ENCODE results near the gene PHPT1.
"Not testable (repeated sequence)": the region's sequence is repeated elsewhere in the genome, so short reads cannot be mapped to it uniquely, and the experiment has no call there.

PHPT1 gene

DNA sequence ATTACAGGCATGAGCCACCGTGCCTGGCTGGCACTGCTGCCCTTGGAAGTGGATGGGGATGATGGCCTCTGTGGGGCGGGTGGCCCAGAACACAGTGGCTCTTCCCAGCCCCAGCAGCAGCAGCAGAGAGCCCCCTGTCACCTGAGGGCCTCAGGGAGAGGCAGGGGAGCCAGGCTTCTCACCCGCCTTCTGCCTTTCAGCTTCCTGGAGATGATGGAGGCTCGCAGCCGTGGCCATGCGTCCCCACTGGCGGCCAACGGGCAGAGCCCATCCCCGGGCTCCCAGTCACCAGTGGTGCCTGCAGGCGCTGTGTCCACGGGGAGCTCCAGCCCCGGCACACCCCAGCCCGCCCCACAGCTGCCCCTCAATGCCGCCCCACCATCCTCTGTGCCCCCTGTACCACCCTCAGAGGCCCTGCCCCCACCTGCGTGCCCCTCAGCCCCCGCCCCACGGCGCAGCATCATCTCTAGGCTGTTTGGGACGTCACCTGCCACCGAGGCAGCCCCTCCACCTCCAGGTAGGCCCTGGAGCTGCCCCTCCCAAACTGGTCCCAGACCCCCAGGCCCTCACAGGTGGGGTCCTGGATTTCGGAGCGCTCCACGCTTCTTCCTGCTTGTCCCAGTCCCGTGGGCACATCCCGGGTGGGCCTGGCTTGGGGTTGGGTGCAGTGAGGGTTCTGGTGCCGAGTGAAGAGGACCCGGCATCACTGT, 11.9 kb upstream of the PHPT1 start:
- no peak for DNase-seq (ENCODE audit: low spot score)

DNA sequence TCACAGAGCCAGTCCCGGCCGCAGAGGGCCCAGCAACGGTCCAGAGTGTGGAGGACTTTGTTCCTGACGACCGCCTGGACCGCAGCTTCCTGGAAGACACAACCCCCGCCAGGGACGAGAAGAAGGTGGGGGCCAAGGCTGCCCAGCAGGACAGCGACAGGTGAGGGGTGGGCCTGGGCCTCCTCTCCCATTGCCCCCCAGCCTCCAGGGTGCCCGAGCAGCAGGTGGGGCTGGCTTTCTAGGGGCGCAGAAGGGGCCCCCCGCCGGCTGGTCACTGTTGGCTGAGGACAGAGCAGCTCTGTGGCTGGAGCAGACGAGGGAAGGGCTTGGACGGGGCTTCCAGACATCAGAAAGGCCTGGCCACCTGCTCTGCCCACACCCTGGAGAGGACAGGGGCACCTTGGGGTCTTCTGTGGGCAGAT, 11.3 kb upstream of the PHPT1 start:
- DNase-seq (ENCODE audit: low spot score) = not testable (repeated sequence)

DNA sequence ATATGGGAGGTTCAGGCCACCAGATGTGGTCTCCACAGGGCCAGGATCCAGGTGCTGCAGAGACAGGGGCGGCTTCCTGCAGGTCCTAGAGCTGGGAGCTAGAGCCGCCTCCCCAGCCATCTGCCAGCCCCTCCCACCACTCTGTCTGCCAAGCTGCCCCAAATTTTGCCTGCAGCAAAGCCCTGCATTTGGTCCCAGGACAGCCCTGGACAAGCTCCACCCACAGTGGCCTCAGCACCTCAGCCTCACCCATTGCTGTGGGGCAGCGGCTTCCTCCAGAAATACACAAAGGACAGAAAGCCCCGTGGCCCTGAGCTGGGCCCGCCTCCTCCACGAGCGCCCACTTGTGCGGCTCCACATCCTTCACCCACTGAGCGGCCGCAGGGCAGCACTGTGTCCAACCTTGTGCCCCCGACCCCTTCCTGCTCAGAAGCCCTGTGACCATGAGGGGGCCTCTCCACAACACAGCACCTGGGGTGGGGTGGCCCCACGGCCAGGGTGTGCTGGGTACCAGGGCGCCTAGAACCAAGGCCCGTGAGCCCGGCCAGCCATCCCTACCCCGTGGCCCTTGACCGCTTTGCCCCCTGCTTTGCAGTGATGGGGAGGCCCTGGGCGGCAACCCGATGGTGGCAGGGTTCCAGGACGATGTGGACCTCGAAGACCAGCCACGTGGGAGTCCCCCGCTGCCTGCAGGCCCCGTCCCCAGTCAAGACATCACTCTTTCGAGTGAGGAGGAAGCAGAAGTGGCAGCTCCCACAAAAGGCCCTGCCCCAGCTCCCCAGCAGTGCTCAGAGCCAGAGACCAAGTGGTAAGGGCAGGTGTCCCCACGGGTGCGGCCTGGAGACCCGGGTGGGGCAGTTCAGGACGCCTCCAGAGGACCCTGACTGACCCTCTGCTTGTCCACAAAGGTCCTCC, 10.6 kb upstream of the PHPT1 start:
- no peak for DNase-seq (ENCODE audit: low spot score)

DNA sequence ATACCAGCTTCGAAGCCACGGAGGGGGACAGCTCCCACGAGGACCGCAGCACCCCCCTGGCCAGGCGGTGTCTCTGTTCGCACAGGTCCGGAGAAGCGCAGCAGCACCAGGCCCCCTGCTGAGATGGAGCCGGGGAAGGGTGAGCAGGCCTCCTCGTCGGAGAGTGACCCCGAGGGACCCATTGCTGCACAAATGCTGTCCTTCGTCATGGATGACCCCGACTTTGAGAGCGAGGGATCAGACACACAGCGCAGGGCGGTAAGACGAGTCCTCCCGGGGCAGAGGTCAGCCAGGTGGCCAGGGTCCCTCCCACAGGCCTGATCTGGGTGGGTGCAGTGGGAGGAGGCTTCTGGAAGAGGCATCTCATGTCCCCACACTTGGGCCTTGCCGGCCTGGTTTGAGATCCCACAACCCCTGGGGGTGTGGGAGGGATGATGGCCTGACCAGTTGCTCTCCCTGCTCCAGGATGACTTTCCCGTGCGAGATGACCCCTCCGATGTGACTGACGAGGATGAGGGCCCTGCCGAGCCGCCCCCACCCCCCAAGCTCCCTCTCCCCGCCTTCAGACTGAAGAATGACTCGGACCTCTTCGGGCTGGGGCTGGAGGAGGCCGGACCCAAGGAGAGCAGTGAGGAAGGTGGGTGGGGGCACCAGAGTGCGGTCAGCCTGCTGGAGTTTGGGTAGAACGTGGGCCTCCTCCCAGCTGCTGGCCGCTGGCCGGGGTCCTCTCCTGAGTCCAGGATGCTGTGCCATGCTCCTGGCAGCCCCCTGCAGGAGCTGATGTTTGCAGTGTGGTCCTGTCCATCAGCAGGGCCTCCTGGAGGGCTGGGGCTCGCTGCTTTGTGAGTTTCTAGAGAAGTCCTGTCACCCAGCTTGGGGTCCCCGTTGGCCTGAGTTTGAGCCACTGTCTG, 9.7 kb upstream of the PHPT1 start:
- DNase-seq (ENCODE audit: low spot score) = no peak

DNA sequence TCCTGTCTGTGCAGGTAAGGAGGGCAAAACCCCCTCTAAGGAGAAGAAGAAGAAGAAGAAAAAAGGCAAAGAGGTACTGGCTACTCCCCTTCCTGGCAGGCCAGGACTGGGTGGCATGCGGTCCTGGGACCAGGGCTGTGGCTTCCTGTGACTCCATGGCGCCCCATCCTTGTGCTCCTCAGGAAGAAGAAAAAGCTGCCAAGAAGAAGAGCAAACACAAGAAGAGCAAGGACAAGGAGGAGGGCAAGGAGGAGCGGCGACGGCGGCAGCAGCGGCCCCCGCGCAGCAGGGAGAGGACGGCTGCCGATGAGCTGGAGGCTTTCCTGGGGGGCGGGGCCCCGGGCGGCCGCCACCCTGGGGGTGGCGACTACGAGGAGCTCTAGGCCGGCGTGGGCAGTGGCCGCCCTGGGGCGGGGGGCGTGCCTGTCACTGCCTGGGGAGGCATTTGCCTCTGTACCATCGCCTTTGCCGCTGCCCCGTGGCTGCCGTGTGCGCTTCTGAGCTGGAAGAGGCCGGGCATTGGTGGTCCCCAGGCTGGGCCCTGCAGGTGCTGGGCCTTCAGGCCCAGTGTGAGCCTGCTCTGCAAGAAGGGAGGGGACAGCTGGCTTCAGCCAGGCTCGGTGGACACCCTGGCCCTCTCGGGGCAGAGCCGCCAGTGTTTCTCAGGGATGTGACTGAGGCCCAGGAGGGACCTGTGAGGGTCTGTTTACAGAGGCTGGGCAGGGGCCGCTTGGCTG, 8.9 kb upstream of the PHPT1 start:
- DNase-seq (ENCODE audit: low spot score) = no peak

DNA sequence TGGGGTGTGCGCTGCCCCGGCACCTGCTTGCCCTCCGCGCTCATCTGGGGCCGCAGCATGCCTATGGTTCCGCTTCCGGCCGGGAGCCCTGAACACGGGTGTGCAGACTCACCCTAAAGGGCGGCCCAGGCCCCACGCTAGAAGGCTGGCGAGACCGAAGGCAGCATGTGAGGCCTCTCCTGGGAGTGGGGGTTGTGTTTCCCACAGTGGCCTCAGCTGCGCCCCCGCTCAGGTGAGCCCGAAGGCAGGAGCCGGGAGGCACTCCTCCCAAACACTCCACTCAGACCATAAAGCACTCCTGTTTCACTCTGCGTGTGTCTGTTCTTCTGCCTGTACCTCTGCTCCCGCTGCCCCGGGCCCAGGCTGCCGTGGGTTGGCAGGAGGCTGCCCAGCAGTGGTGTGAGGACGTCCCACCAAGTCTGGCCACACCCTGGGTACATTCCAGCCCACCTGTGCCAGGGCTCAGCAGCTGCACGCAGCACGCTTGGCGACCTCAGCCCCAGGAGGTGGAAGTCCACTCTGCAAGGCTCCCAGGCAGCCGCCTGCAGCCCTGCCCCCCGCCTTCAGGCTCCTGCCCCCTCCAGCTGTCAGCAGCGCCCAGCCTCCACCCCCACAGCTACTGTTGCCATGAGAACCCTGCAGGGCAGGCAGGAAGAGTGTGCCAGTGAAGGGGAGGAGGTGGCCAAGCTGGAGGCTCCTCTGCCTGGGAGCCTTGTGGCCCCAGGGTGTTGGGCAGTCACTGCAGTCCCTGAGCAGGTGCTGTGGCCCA, 8.1 kb upstream of the PHPT1 start:
- DNase-seq (ENCODE audit: low spot score) = no peak

DNA sequence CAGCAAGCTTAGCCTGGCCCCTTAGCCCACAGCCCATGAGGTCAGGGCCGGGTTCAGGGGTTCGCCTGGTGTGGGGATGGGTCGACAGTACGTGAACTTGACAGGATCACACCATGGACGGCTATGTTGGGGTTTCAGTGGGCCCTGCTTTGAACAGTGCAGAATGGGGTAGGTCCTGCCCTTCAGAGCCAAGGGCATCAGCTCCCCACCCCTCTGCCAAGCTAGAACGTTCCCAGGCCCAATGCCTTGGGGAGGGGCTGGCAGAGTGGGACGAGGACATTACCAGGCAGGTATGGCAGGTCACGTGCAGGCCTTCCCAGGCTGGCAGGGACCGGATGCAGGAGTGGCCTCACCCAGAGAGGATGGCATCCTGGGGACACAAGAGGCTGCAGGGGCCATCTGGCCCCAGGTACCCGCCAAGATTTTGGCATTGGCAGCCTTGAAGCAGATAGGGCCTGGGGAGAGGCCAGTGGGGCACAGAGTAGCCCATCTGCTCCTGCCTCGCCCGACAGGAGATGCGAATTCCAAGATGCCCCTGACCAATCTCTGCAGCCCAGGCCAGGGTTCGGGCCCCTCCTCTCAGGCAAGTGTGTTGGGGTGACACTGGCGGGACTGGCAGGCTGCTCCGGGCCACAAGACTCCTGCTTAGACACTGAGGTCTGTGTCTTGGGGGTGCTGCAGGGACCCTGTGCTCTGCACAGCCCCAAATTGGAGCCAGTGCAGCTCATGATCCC, 7.4 kb upstream of the PHPT1 start:
- not testable (repeated sequence) for DNase-seq (ENCODE audit: low spot score)

DNA sequence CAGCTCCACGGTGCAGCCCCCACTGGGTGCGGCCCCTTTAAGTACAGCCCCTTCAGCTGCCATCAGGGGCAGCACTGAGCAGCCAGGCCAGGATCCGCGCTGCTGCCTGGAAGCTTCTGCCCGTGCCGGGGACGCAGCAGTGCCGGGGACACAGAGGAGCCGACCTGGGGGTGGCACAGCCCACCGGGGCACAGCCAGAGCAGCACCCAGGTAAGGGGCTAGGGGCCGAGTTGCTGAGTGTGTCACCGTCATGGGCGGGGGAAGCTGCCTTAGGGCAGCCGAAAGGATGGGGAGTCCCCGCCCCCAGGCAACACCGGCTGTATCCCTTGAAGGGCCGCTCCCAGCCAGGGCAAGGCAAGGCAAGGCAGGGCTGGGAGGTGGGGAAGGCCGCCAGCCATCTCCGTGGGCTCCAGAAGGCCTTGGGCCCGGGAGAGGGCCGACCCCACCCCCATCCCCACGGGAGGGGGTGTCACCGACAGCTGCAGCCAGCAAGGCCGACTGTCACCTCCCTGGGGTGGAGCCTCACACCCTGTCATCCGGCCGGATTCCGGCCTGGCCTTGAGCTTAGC, 6.7 kb upstream of the PHPT1 start, which contains the start of gene AJM1:
Gene AJM1, plus strand, starts transcription at position 99 of the 569 bp plus-strand sequence. CDS start 1,937 bp downstream, outside the sequence.
- peak; percentile 55 for DNase-seq (ENCODE audit: low spot score)

DNA sequence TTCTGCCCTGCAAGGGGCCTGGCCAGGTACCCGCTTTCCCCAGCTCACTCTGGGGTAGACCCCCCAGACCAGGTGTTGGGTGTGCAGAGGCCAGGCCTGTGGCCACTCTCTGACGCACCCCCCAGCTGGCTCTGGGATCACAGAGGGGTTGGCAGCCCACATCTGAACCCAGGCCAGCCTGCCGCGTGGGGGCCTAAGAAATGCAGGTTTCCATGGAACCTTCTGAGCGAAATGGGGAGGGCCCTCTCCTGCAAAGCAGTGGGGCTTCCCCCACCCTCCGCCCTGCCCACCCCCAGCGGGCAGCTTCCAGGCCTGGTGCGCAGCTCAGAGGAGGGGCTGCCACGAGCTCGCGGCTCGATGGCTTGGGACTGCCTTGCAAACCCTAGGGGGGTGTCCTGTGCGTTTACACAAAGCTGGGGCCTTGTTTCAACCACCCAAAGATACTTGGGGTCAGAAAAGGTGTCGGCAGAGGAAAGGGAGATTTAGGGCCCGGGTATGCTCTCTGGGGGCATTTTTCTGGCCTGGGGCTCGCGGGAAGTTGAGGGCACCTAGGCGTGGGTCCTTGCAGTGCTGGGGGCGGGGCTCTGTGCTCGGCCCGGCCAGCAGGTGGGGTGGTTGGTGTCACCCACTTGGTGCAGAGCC, 5.9 kb upstream of the PHPT1 start:
- DNase-seq (ENCODE audit: low spot score) = not testable (repeated sequence)

DNA sequence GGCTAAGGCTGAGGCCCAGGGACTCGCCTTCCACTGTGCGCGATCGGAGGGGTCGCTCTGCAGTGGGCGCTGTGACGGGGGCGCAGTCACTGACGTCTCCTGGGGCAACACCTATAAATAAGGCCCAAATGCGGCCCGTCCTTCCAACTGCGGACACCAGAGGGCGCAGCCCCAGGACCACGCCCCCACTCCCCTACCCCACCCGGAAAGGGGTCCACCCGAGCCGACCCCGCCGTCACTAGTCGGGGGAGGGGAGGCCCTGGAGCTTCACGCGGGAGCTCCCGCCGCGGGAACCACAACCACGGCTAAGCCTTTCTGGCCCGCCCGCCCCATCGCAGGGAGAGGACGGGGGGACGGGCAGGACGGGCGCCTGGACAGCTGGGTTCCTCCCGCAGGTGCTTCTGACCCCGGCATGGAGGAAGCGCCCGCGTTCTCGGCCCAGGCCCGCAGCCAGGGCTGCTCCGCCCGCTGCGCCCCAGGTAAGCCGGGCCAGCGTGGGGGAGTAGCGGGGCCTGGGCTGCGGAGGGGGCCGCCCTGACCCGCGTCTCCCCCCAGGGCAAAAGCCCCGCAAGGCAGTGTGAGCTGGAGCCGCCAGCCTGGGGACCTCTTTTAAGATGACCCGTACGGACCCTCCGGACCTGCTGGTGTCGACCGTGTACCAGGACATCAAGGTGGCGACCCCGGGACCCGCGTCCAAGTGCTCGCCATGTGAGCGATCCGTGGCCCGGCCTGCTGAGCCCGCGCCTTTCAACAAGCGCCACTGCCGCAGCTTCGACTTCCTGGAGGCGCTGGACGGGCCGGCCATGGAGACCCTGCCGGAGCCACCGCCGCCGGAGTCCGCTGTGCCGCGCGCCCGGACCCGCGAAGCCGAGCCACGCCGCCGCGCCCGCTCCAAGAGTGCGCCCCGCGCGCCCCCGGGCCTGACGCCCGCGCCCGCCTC, 5.1 kb upstream of the PHPT1 start:
- not testable (repeated sequence) for DNase-seq (ENCODE audit: low spot score)

DNA sequence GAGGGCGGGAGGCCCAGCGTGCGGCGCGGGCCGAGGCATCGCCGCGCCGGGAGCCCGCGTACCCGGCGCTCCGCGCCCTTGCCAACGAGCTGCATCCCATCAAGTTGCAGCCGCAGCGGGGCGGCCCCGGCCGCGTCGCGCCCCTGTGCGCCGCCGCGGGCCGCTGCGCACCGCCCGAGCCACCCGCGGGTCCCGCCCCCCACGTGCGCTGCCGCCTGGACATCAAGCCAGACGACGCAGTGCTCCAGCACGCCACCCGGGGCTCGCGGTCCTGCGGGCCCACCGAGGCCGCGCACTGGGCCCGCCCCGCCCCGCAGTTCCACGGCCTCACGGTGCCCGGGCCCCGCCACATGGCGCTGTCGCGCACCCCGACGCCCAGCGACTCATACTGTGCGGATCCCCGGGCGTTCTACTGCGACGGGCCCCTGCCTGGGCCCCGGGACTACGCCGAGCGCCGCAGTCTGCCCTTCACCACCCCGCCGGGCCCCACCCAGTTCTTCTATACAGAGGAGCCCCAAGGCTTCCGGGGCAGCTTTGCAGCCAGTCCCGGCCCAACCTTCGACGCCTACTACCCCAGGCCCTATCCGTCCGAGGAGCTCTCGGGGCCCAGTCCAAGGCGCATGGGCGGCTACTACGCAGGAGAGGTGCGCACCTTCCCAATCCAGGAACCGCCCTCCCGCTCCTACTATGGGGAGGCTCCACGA, 4.3 kb upstream of the PHPT1 start:
- no peak for DNase-seq (ENCODE audit: low spot score)

DNA sequence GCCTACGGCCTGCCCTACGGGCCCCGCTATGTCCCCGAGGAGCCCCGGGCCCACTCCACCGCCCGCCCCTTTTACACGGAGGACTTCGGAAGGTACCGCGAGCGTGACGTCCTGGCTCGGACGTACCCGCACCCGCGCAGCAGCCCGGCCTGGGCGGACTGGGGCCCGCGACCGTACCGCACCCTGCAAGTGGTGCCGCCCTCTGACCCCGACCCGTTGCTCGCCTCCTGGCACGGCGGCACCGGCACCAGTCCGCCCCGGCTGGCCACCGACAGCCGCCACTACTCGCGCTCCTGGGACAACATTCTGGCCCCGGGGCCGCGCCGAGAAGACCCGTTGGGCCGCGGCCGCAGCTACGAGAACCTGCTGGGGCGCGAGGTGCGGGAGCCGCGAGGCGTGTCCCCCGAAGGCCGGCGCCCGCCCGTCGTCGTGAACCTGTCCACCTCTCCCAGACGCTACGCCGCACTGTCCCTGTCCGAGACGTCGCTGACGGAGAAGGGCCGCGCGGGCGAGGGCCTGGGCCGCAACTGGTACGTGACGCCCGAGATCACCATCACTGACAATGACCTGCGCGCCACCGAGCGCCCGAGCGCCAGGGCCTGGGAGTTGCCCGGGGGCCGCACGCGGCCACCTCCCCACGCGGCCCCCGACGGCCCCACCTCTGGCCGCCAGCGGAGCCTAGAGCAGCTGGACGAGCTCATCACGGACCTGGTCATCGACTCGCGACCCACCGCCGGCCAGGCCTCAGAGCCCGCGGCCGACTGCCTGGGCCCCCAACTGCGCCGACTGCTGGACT, 3.5 kb upstream of the PHPT1 start:
- no peak for DNase-seq (ENCODE audit: low spot score)

DNA sequence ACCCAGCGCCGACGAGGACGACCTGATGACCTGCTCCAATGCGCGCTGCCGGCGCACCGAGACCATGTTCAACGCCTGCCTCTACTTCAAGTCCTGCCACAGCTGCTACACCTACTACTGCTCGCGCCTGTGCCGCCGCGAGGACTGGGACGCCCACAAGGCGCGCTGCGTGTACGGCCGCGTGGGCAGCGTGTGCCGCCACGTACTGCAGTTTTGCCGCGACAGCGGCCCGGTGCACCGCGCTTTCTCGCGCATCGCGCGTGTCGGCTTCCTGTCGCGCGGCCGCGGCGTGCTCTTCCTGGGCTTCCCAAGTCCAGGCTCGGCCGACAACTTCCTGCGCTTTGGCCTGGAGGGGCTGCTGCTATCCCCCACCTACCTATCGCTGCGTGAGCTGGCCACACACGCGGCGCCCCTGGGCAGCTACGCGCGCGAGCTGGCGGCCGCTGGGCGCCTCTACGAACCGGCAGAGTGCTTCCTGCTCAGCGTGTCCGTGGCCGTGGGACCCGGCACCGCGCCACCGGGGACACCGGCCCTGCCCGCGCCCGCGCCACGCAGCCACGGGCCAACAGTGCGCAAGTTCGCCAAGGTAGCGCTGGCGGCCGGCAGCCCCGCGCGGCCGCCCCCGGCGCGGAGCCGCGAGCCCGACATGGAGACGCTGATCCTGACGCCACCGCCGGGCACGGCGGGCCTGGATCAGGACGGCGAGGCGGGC, 2.7 kb upstream of the PHPT1 start:
- no peak for DNase-seq (ENCODE audit: low spot score)

DNA sequence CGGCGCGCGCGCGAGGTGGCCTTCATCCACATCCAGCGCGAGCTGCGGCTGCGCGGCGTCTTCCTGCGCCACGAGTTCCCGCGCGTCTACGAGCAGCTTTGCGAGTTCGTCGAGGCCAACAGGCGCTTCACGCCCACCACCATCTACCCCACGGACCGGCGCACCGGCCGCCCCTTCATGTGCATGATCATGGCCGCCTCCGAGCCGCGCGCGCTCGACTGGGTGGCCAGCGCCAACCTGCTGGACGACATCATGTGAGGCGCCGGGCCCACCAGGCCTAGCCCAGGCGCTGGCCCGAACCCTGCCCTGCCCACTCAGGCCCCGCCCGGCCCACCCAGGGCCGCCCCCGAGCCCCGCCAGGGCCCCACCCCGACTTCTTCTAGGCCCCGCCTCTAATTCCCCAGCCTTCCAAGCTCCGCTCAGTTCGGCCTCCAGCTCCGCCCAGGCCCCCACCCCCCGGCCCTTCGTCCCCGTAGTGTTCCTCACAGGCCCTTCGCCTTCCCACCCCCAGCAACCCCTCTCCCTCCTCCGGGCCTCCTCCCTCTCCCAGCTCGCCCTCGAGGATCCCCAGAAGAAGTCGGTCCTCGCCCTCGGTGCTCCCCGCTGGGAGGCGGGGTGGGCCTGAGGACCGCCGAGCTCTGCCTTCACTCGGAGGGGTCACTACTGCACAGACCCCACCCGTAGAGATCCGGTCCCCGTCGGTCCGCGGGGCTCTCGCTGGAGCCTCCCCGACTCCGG, 2.0 kb upstream of the PHPT1 start:
- no peak for DNase-seq (ENCODE audit: low spot score)

DNA sequence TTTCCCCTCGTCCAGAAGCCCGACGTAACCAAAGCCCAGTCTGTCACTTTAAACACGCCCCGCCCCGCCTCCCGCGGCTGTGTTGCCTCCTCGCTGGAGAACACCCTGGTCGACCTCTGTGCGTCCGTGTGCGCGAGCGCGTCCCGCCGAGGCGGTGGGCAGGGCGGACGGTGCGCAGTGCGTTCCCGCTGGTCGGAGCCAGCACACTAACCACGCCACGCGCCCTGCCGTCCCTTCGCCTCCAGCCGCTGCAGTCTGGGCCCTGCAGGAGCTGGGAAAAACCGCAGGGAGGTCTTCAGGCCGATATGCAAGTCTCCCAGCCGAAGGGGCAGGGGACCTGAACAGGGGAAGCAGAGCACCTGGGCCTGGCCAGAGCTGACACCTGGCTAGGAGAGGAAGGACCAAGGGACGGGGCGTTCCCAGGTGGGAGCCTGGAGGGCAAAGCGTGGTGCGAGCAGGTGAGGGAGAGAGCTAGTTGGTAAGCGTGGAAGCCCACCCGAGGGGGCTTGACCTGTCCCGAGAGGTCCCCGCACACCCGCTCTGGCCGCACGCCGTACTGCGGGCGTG, 1.3 kb upstream of the PHPT1 start:
- peak; percentile 31 for DNase-seq (ENCODE audit: low spot score)
